Measurements from ENCODE around the gene TJP2. TPM values are rescaled to one million over a fixed set of nuclear protein-coding genes. Genes with fewer than 3 reads are reported as not detected.
A peak's percentile ranks its signal among the peaks of the same experiment; 100 is the strongest.

TJP2 gene
- total RNA-seq, 1 donor from 2014 or later, result 35.5 TPM

DNA sequence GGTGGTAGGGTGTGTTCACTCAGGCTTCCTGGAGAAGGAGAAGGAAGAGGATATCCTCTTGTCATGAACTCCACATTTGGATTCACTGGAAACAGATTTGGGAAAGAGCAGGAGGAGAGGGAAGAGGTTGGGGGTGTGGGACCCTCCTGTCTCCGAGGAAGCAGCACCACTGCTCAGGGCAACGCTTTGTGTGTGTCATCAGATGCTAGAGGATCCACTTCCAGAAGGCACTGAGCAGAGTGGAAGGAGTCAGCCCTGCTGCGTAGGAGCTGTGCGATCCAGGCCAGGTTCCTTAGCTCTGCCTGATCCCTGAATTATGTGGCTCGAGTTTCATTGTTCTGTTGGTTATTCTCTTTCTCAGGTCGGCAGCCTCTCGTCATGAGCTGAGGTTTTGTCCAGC, 37.3 kb upstream of the TJP2 start:
- Histone ChIP-seq H3K9ac (no peak overlapping the region), H3K36me3 (no peaks in the 10 kb centered on the region), H3K4me2 (no peak overlapping the region), H3F3A (ENCODE audit: low read depth) (no peaks in the 10 kb centered on the region), H3K4me3 (no peak overlapping the region), H3K79me2 (ENCODE audit: low read depth) (peaks cover 8% of the 10 kb centered on the region), H2AFZ (replicated peaks) (no peak overlapping the region), H3K9me3 (ENCODE audit: low read depth) (no peaks in the 10 kb centered on the region), H3K4me1 (peaks cover 5% of the 10 kb centered on the region), H4K20me1 (ENCODE audit: low read depth) (no peaks in the 10 kb centered on the region), H3K27ac (no peak overlapping the region), H3K27me3 (no peaks in the 10 kb centered on the region)
- Mint-ChIP-seq H3K4me1 (peaks cover 2% of the 10 kb centered on the region), H3K36me3 (peaks cover 19% of the 10 kb centered on the region), H3K27ac (no peak overlapping the region), H3K9me3 (no peaks in the 10 kb centered on the region), H3K27me3 (ENCODE audit: insufficient read depth, low read depth) (no peaks in the 10 kb centered on the region), H3K4me3 (no peak overlapping the region)
- TF ChIP-seq, protein P1, sequence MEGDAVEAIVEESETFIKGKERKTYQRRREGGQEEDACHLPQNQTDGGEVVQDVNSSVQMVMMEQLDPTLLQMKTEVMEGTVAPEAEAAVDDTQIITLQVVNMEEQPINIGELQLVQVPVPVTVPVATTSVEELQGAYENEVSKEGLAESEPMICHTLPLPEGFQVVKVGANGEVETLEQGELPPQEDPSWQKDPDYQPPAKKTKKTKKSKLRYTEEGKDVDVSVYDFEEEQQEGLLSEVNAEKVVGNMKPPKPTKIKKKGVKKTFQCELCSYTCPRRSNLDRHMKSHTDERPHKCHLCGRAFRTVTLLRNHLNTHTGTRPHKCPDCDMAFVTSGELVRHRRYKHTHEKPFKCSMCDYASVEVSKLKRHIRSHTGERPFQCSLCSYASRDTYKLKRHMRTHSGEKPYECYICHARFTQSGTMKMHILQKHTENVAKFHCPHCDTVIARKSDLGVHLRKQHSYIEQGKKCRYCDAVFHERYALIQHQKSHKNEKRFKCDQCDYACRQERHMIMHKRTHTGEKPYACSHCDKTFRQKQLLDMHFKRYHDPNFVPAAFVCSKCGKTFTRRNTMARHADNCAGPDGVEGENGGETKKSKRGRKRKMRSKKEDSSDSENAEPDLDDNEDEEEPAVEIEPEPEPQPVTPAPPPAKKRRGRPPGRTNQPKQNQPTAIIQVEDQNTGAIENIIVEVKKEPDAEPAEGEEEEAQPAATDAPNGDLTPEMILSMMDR (IDR thresholded peaks at IDR 0.05), result no peak
- TF ChIP-seq EZH2 (IDR thresholded peaks at IDR 0.05) (no peak), EZH2phosphoT487 (IDR thresholded peaks at IDR 0.05) (no peak)
- peak; percentile 25 for DNase-seq (ENCODE audit: low spot score)

DNA sequence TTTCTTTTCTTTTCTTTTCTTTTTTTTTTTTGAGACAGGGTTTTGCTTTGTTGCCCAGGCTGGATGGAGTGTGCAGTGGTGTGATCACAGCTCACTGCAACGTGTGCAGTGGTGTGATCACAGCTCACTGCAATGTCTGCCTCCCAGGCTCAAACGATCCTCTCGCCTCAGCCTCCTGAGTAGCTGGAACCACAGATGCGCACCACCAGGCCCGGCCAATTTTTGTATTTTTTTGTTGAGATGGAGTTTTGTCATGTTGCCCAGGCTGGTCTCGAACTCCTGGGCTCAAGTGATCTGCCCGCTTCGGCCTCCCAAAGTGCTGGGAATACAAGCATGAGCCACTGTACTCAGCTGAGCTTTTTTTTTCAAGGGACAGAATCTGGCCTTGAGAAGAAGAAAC, 36.8 kb upstream of the TJP2 start:
- no peaks in the 10 kb centered on the region for H3K9me3 Mint-ChIP-seq
- no peak overlapping the region for H3K27ac ChIP-seq
- H3K27me3 Mint-ChIP-seq (ENCODE audit: insufficient read depth, low read depth), result no peaks in the 10 kb centered on the region

DNA sequence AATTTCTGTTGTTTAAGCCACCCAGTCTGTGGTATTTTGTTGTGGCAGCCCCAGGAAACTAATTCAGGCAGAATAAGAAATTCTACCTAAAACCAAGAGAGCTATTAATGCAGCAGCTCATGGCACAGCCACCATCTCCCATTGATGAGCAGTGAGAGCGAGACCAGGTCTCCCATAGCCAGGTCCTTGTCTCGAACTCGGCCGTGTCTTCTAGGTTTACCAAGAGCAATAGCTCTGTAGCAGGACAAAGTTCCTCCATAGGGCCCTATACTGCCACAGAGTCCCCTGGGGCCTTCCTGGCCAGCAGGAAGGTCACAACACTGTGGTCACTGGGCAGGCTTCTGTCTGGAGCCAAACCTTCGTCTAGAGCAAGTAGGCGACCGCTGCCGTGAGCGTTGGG, 34.5 kb upstream of the TJP2 start:
- Mint-ChIP-seq H3K9me3 (no peaks in the 10 kb centered on the region), H3K27ac (no peak overlapping the region), H3K36me3 (peaks cover 16% of the 10 kb centered on the region), H3K4me3 (no peak overlapping the region), H3K4me1 (peaks cover 2% of the 10 kb centered on the region), H3K27me3 (ENCODE audit: insufficient read depth, low read depth) (peaks cover 2% of the 10 kb centered on the region)
- TF ChIP-seq, protein P1 (IDR thresholded peaks at IDR 0.05), result no peak
- TF ChIP-seq EZH2 (IDR thresholded peaks at IDR 0.05) (no peak), EZH2phosphoT487 (IDR thresholded peaks at IDR 0.05) (no peak)
- Histone ChIP-seq H2AFZ (replicated peaks) (no peak overlapping the region), H4K20me1 (ENCODE audit: low read depth) (no peaks in the 10 kb centered on the region), H3K4me2 (no peak overlapping the region), H3K36me3 (no peaks in the 10 kb centered on the region), H3K27ac (no peak overlapping the region), H3K4me1 (peaks cover 5% of the 10 kb centered on the region), H3K9ac (no peak overlapping the region), H3K27me3 (no peaks in the 10 kb centered on the region), H3K79me2 (ENCODE audit: low read depth) (peaks cover 8% of the 10 kb centered on the region), H3F3A (ENCODE audit: low read depth) (no peaks in the 10 kb centered on the region), H3K4me3 (no peak overlapping the region), H3K9me3 (ENCODE audit: low read depth) (no peaks in the 10 kb centered on the region)
- no peak for DNase-seq (ENCODE audit: low spot score)

More for the DNA sequence above, 36.8 kb upstream of the TJP2 start:
- Histone ChIP-seq H3K9ac (no peak overlapping the region), H3K36me3 (no peaks in the 10 kb centered on the region), H3K9me3 (ENCODE audit: low read depth) (no peaks in the 10 kb centered on the region), H2AFZ (replicated peaks) (no peak overlapping the region), H3K4me1 (peaks cover 5% of the 10 kb centered on the region), H4K20me1 (ENCODE audit: low read depth) (no peaks in the 10 kb centered on the region), H3F3A (ENCODE audit: low read depth) (no peaks in the 10 kb centered on the region), H3K4me2 (no peak overlapping the region), H3K4me3 (no peak overlapping the region), H3K27me3 (no peaks in the 10 kb centered on the region), H3K79me2 (ENCODE audit: low read depth) (peaks cover 8% of the 10 kb centered on the region)
- Mint-ChIP-seq H3K4me3 (no peak overlapping the region), H3K27ac (no peak overlapping the region), H3K4me1 (peaks cover 2% of the 10 kb centered on the region), H3K36me3 (peaks cover 19% of the 10 kb centered on the region)
- no peak for TF ChIP-seq EZH2 (IDR thresholded peaks at IDR 0.05)
- no peak for TF ChIP-seq EZH2phosphoT487 (IDR thresholded peaks at IDR 0.05)
- TF ChIP-seq, protein P1 (IDR thresholded peaks at IDR 0.05), result no peak
- no peak for DNase-seq (ENCODE audit: low spot score)

Measured in neural progenitor cell (in vitro differentiated cells).